NCI-H187 (cell line): ENCODE data around the gene ACTR6.
"Not testable (repeated sequence)": the region's sequence is repeated elsewhere in the genome, so short reads cannot be mapped to it uniquely, and the experiment has no call there.

Source experiments
- DNase-seq, 2 experiments: peaks; one replicate each; lab custom pipeline; 2025; lab: John Stamatoyannopoulos, UW

Gene ACTR6

GRCh38 chr12:100200463-100201181, at the start of gene ACTR6:
ACTR6 (plus strand) TSS chr12:100200815; CDS start chr12:100200852, 37 bp downstream.
- DNase-seq = peak; percentile 93 to 94

DNA sequence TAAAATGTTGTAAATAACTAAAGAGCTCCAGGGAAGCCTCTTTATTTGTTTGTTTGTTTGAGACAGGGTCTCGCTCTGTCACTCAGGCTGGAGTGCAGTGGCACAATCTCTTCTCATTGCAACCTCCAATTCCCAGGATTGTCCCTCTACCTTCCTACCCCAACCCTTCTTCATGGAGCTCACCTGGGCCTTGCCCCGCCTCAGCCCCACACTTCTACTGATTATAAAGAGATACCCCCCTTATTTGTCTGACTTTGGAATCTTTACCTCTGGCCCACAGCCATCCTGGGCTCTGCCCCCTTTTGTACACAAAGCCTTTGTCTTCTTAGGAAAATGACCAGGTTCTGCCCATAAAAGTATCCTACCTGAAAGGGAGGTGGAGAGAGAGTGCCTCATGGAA, 48.8 kb upstream of the ACTR6 start:
- DNase-seq = no peak

DNA sequence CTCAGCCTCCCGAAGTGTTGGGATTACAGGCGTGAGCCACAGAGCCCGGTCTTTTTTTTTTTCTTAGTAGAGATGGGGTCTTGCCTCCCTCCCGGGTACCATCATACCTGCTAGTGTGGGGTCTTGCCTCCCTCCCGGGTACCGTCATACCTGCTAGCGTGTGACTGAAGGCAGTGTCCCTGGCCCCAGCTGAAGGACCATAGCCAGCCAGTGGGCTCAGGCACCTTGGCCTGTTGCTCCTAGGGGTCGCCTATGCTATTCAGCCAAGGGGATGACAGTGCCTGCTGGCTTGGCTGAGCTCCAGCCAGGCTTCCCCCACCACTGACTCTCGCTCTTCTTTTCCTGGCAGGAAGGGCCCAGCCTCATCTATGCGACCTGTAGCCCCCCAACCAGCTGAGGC, 47.5 kb upstream of the ACTR6 start:
- no peak for DNase-seq

- peak; percentile 19 to 40 for DNase-seq
Observed at GRCh38 chr12:100154474-100155247, 46.0 kb upstream of the ACTR6 start.

DNA sequence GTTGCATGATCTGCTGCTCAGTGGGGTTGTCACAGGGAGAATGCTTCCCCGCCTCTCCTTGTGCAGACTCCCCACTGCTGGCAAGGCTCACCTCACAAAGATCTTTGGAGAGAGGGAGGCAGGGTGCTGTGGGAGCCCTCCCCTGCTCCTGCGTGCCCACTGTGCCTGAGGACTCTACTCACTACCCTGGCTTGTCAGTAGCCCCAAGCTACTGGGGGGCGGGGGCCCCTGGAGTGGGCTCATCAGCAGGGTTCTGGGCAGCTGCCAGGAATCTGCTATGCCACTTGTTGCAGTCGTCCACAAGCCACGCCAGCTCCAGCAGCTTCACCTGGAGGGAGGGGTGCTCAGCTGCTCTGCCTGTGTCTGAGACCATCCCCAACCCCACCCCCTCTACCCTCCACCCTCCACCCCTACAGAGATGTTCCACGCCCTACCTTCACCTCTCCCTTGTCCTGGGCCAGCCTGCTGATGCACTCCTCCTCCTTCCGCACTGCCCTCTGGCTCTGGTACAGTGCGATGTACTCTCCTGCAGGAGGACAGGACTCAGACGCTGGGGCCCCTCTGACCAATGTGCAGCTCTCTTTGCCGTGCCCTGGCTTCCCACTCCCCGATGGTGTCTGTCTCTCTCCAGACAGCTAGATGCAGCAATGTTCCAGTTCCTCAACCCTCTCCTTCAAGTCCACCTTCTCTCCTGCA, 43.7 kb upstream of the ACTR6 start:
- DNase-seq = no peak

DNA sequence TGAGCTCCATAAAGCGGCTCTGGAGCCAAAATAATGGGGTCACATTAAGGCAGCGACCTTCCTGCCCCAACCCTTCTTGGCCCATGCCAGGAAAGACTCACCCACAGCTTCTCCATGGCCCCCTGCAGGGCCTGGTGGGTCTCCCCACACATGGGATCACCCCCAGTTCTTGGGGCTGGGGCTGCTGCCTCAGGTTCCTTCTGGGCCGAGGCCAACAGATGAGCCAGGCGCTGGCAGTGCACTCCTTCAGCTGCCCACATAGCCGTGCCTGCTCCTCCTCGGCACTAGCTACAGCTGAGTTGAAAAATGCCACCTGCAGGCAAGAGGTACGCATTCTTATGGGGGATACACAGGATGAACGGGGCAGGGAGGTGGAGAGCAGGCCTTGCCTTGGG, 43.2 kb upstream of the ACTR6 start:
- DNase-seq = no peak

GRCh38 chr12:100158535-100158934, 42.1 kb upstream of the ACTR6 start:
- no peak for DNase-seq

DNA sequence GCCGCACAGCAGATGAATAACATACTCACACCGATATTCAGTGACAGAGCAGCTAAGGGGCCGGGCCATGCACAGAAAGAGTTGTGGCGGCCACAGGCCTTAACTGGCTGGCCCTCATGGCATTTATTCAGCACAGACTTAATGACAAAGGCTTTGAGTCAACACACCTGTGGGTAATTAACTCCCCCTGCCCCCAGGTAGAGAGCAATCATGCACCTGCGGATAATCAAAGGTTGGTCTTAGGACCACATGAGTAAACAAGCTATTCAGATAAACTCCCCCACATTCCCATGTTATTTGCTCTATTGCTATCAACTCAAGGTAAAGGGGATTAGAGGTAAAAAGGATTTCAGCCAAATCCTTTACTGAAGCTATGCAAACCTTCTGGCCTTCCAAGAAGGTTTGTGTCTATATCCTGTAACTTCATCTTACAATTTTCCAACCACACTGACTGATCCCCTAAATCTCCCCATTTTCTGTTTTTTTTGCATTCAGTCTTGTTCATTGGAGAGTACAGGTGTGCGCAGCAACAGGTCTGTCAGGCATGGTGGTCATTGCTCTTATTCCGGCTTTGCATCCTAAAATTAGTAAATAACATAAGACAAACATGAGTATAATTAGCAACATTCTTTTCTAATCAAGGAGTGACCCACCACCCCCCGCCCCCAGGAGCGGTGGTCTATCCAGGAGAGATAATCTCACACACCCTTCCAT, 41.1 kb upstream of the ACTR6 start:
- no peak for DNase-seq

DNA sequence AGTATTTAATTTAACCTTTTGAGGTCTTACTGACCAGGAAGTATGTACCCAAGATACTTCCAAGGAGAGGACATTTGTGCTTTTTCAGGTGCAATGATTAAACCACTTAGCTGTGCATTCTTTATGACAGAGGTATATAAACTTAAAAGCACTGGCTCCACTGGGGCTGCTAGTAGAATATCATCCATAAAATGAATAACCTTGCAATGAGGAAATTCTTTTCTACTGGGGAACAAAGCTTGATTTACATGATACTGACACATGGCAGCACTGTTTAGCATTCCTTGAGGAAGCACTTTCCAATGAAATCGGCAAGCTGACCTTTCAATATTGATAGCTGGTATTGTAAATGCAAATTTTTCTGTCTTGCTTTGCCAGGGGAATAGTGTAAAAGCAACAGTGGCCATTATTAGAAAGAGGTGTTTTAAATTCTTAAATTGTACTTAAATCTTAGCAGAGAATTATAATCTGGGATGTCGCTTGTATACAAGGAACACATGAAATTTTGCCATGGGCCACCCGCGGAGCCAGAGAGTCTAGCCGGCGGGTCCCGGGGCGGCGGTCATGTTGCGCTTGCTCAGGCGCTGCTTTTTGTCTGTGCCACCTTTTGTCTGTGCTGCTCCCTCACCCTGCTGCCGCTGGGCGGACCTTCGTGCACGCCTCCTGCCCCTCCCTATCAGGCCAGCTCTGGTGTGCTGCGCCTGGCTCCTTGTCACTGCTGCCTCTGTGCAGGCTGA, 37.0 kb upstream of the ACTR6 start:
- peak; percentile 59 to 68 for DNase-seq

DNA sequence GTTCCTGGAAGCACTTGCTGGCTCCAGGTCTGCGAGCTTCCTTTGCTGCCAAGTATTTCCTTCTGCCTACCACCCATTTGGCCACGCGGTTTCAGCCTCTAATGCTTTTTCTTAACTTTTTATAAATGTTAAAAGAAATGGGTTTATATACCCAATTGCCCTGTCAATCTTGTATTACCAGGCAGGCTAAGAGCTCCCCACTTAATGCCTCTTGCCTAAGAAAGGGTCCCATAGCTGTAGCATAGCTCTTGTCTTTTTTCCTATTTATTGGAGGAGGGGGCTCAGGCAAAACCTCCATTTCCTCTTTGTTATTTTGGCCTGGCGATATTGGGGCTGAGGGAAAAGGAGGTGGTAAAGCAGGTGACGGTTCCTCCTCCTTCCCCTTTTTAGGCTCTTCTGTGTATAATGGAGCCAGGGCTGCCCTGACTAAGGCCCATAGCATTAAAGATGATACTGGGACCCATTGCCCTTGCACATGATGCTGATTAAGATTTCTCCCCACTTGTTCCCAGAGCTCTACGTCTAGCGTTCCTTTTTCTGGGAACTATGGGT, 36.4 kb upstream of the ACTR6 start:
- no peak for DNase-seq

GRCh38 chr12:100165356-100165755, 35.3 kb upstream of the ACTR6 start:
- no peak for DNase-seq

DNA sequence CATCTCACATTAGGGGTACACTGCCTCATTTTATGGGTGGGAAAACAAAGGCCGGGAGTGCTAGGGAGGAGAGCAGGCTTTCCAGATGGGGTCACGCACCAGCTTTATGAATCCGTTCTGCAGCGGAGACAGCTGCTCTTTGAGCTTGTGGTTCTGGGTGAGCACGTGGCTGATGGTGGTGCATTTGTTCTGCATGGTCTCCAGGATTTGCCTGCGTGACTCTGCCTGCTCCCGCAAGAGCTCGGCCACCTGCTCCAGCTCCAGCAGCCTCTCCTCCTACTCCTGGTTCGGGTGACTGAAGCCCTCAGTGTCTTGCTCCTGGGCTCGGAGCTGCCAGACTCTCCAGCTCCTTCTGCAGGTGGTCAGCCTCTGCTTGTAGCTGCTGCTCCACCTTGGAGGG, 34.4 kb upstream of the ACTR6 start:
- DNase-seq = no peak

GRCh38 chr12:100168562-100168961, 32.1 kb upstream of the ACTR6 start:
- DNase-seq = no peak

GRCh38 chr12:100169345-100169744, 31.3 kb upstream of the ACTR6 start:
- DNase-seq = no peak

DNA sequence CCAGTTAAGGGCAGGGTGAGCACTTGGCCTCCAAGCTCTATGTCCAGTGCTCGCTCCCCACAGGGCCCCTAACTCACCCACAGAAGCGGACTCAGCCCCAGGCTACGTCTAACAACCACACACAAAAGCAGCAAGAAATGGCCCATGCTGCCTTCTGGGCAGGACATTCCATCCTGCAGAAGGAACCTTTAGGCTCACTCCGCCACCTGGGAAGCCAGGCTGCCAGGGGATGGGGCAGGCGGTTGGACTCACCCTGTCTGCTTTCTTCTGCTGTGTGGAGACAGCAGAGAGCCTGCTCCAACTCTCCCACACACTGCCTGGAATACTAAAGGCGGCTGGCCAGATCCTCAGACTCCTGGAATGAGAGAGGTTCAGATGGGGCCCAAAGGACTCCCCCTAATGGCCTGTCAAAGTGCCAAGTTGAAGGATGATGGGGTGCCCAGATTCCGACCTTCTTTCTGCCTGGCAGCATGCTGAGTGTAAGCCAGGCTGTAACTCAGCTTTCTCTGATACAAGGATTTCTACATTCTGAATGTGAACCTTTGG, 30.2 kb upstream of the ACTR6 start:
- DNase-seq = no peak

- no peak for DNase-seq
Observed at GRCh38 chr12:100171248-100171647, 29.4 kb upstream of the ACTR6 start.

GRCh38 chr12:100173111-100173510, 27.5 kb upstream of the ACTR6 start:
- no peak for DNase-seq

- DNase-seq = no peak
Observed at GRCh38 chr12:100174495-100174894, 26.1 kb upstream of the ACTR6 start.

- not testable (repeated sequence) for DNase-seq
Observed at GRCh38 chr12:100176493-100176892, 24.1 kb upstream of the ACTR6 start.

DNA sequence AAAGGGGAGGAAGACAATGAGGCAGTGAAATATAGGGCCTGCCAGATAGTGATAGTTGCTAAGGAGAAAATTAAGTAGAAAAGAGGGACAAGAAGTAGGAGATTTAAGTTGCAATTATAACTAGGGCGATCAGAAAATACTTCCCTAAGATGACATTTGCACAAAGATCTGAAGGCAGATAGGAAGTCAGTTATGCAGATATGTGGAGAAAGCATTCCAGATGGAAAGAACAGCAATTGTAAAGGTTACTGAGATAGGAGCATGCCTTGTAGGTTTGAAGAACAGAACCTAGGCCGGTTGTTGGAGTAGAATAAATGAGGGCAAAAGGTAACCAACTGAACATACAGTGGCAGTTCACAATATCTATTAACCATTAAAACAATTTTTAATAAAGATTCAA, 21.4 kb upstream of the ACTR6 start:
- DNase-seq = no peak

GRCh38 chr12:100184549-100185145, 16.0 kb upstream of the ACTR6 start:
- no peak for DNase-seq
